ENCODE measurements around the gene NTRK3. TPM values are rescaled to one million over a fixed set of nuclear protein-coding genes. Genes with fewer than 3 reads are reported as not detected.

Gene NTRK3
- total RNA-seq, 5 donors from 2014 or later (not counting 1 experiment from before 2014, with no cell fraction given): not detected

DNA sequence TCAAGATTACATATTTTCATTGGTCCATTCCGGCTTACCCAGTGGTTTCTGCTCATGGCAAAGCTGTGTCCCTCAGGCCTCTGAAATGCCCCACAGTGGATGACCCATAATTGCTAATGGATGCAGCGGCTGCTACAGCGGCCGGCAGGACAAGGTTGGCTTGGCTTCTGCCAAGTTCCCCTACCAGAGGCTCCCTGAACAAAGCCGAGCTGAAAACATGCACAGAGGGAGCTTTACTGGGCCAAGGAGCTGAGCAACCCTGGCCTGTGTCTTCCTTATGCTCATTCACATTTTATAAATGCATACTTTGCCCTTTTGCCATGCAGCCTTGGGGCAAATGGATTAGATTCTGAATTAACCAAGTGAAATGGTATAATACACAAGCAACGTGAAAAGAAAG lies 150.5 kb downstream of the NTRK3 start:
- ChIA-PET POLR2A (no interaction called here), CTCF (no interaction called here)
- Mint-ChIP-seq H3K36me3 (no peaks in the 10 kb centered on the region), H3K4me1 (no peaks in the 10 kb centered on the region), H3K9me3 (no peaks in the 10 kb centered on the region), H3K27ac (no peak overlapping the region), H3K27me3 (peaks cover 0 to 13% of the 10 kb centered on the region in 2 donors), H3K4me3 (no peak overlapping the region)
- no peak for ATAC-seq (replicated peaks in 1 of 4)
- no peaks in the 10 kb centered on the region for H3K27me3 ChIP-seq (replicated peaks in 1 of 2; ENCODE audit: control insufficient read depth in 2 of 2, extremely low read depth in 1 of 2, insufficient read depth in 2 of 2, low read length in 1 of 2)
- no peak for DNase-seq
- WGBS (ENCODE audit: insufficient coverage): 81% methylated on average over 5 of the region's 6 CpGs
- H3K4me1 ChIP-seq (ENCODE audit: control insufficient read depth in 1 of 2, extremely low read depth in 1 of 2, insufficient read depth in 2 of 2, low read length in 2 of 2): no peaks in the 10 kb centered on the region
- no peak overlapping the region for H3K4me3 ChIP-seq (ENCODE audit: control insufficient read depth in 1 of 2, extremely low read depth in 1 of 2, low read length in 1 of 2)
- no peaks in the 10 kb centered on the region for H3K9me3 ChIP-seq
- no peaks in the 10 kb centered on the region for H3K36me3 ChIP-seq (ENCODE audit: control insufficient read depth in 2 of 2, extremely low read depth in 1 of 2, insufficient read depth in 1 of 2, low read length in 1 of 2)
- no peak overlapping the region for H3K27ac ChIP-seq (ENCODE audit: low read length)

DNA sequence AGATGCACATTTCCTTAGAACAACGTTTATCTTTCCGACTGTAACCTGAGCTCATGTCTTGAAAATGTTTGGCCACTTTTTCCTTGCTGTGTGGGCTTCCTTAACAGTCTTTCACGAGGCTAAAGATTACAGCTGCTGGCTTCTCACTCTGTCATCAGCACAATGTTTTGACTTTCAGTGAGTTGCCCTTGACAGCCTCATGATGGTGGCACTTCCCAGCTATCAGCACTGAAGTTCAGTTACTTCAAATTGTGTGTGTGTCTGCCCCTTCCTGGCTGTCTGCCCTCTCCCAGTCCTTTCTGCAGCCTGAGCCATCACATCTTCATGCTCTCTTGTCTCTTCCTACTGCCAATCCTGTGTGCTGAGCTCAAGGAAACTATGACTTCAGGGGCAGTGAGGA lies 152.2 kb downstream of the NTRK3 start:
- POLR2A ChIA-PET: no interaction called here
- Histone ChIP-seq H3K27me3 (replicated peaks in 1 of 2; ENCODE audit: control insufficient read depth in 2 of 2, extremely low read depth in 1 of 2, insufficient read depth in 2 of 2, low read length in 1 of 2) (no peaks in the 10 kb centered on the region), H3K4me1 (ENCODE audit: control insufficient read depth in 1 of 2, extremely low read depth in 1 of 2, insufficient read depth in 2 of 2, low read length in 2 of 2) (no peaks in the 10 kb centered on the region), H3K36me3 (ENCODE audit: control insufficient read depth in 2 of 2, extremely low read depth in 1 of 2, insufficient read depth in 1 of 2, low read length in 1 of 2) (no peaks in the 10 kb centered on the region), H3K27ac (ENCODE audit: low read length) (no peak overlapping the region), H3K9me3 (no peaks in the 10 kb centered on the region), H3K4me3 (ENCODE audit: control insufficient read depth in 1 of 2, extremely low read depth in 1 of 2, low read length in 1 of 2) (no peak overlapping the region)
- H3K36me3 Mint-ChIP-seq: no peaks in the 10 kb centered on the region
- H3K9me3 Mint-ChIP-seq: no peaks in the 10 kb centered on the region
- no peak for DNase-seq
- peaks cover 0 to 13% of the 10 kb centered on the region in 2 donors for H3K27me3 Mint-ChIP-seq
- WGBS (ENCODE audit: insufficient coverage): 64% methylated on average over 3 of the region's 3 CpGs
- H3K4me3 Mint-ChIP-seq: no peak overlapping the region
- H3K27ac Mint-ChIP-seq: no peak overlapping the region
- CTCF ChIA-PET: no interaction called here
- ATAC-seq (replicated peaks in 1 of 4): no peak
- no peaks in the 10 kb centered on the region for H3K4me1 Mint-ChIP-seq

DNA sequence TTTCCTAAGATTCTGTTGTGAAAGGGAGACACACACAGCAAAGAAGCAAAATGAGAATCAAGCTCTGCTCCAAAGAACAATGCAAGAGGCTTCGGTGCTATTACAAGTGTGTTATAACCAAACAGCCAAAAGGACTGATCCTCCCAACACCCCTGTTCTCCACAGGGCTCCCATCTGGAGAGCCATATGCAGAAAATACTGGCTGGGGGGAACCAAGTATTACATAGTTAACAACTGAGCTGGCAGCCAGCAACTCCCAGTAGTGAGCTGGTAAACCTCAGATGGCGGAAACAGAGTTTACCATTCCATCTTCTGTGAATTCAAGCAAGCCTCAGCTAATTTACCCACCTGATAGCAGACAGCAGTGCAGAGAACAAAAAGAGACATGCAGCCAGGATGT lies 156.4 kb downstream of the NTRK3 start:
- Mint-ChIP-seq H3K27ac (no peak overlapping the region), H3K27me3 (peaks cover 0 to 3% of the 10 kb centered on the region in 2 donors), H3K9me3 (no peaks in the 10 kb centered on the region), H3K4me3 (no peak overlapping the region), H3K36me3 (no peaks in the 10 kb centered on the region), H3K4me1 (no peaks in the 10 kb centered on the region)
- ChIA-PET CTCF (no interaction called here), POLR2A (no interaction called here)
- WGBS (ENCODE audit: insufficient coverage): 86% methylated on average over 2 of the region's 2 CpGs
- H3K4me3 ChIP-seq (ENCODE audit: control insufficient read depth in 1 of 2, extremely low read depth in 1 of 2, low read length in 1 of 2): no peak overlapping the region
- no peaks in the 10 kb centered on the region for H3K9me3 ChIP-seq
- no peak for ATAC-seq (replicated peaks in 1 of 4)
- DNase-seq: no peak
- no peaks in the 10 kb centered on the region for H3K27me3 ChIP-seq (replicated peaks in 1 of 2; ENCODE audit: control insufficient read depth in 2 of 2, extremely low read depth in 1 of 2, insufficient read depth in 2 of 2, low read length in 1 of 2)
- no peak overlapping the region for H3K27ac ChIP-seq (ENCODE audit: low read length)
- no peaks in the 10 kb centered on the region for H3K4me1 ChIP-seq (ENCODE audit: control insufficient read depth in 1 of 2, extremely low read depth in 1 of 2, insufficient read depth in 2 of 2, low read length in 2 of 2)
- no peaks in the 10 kb centered on the region for H3K36me3 ChIP-seq (ENCODE audit: control insufficient read depth in 2 of 2, extremely low read depth in 1 of 2, insufficient read depth in 1 of 2, low read length in 1 of 2)

DNA sequence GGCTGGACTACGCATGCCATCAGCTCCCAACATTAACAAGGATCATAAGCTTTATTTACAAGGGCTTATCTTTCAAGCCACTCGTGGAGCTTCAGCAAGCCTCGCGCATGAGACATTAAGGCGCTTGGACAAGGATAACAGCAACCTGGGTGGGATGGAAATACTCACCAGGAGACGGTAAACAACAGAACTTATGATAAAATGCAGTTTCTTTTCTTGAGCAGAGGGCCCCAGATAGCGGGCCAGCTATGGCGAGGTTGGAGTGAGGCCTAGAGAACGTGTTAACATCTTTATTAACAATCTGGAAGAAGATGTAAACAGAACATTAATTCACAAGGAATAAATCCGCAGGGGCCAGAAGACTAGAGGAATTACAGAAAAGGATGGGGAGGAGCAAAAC lies 158.2 kb downstream of the NTRK3 start:
- 60% methylated on average over 1 of the region's 10 CpGs for WGBS (ENCODE audit: insufficient coverage)

DNA sequence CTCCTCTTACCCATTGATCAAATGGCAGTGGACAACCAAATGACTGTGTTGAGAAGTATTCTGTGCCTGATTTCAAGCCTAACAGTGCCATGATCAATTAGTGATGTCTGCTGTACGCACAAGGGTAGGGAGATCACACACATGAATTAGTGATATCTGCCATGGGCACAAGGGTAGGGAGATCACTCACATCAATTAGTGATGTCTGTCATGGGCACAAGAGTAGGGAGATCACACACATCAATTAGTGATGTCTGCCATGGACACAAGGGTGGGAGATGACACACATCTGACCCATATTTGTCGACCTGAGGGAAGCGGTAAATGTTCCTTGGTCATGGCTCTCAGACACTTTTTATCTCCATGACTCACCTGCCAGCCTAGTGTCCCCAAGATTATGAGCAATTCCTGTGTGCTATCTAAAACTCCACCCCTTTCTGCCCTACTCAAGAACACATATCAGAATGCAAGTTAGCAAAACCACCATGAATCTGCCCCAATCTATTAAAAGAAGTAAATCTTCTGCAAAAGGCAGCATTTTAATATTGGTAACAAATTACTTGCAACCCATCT lies 165.0 kb downstream of the NTRK3 start:
- H3K4me3 ChIP-seq (ENCODE audit: control insufficient read depth in 1 of 2, extremely low read depth in 1 of 2, low read length in 1 of 2): no peak overlapping the region
- ChIA-PET CTCF (no interaction called here), POLR2A (no interaction called here)
- H3K9me3 ChIP-seq: no peaks in the 10 kb centered on the region
- H3K27me3 Mint-ChIP-seq: peaks cover 3 to 5% of the 10 kb centered on the region in 2 donors
- H3K27ac ChIP-seq (ENCODE audit: low read length): no peak overlapping the region
- ATAC-seq (replicated peaks in 1 of 4): no peak
- no peak for DNase-seq
- H3K4me3 Mint-ChIP-seq: no peak overlapping the region
- 80% methylated on average over 2 of the region's 3 CpGs for WGBS (ENCODE audit: insufficient coverage)
- H3K36me3 ChIP-seq (ENCODE audit: control insufficient read depth in 2 of 2, extremely low read depth in 1 of 2, insufficient read depth in 1 of 2, low read length in 1 of 2): no peaks in the 10 kb centered on the region
- no peaks in the 10 kb centered on the region for H3K4me1 Mint-ChIP-seq
- peaks cover 0 to 4% (median 0%) of the 10 kb centered on the region in 3 donors for H3K9me3 Mint-ChIP-seq
- H3K27me3 ChIP-seq (replicated peaks in 1 of 2; ENCODE audit: control insufficient read depth in 2 of 2, extremely low read depth in 1 of 2, insufficient read depth in 2 of 2, low read length in 1 of 2): peaks cover 0 to 12% of the 10 kb centered on the region in 2 experiments
- no peaks in the 10 kb centered on the region for H3K36me3 Mint-ChIP-seq
- H3K4me1 ChIP-seq (ENCODE audit: control insufficient read depth in 1 of 2, extremely low read depth in 1 of 2, insufficient read depth in 2 of 2, low read length in 2 of 2): no peaks in the 10 kb centered on the region
- no peak overlapping the region for H3K27ac Mint-ChIP-seq

More for the DNA sequence above, 158.2 kb downstream of the NTRK3 start:
- ChIA-PET CTCF (no interaction called here), POLR2A (no interaction called here)
- no peak overlapping the region for H3K4me3 Mint-ChIP-seq
- H3K9me3 Mint-ChIP-seq: no peaks in the 10 kb centered on the region
- H3K36me3 ChIP-seq (ENCODE audit: control insufficient read depth in 2 of 2, extremely low read depth in 1 of 2, insufficient read depth in 1 of 2, low read length in 1 of 2): no peaks in the 10 kb centered on the region
- no peak overlapping the region for H3K4me3 ChIP-seq (ENCODE audit: control insufficient read depth in 1 of 2, extremely low read depth in 1 of 2, low read length in 1 of 2)
- no peaks in the 10 kb centered on the region for H3K27me3 ChIP-seq (replicated peaks in 1 of 2; ENCODE audit: control insufficient read depth in 2 of 2, extremely low read depth in 1 of 2, insufficient read depth in 2 of 2, low read length in 1 of 2)
- H3K27ac Mint-ChIP-seq: no peak overlapping the region
- H3K27me3 Mint-ChIP-seq: peaks cover 0 to 3% of the 10 kb centered on the region in 2 donors
- no peak for DNase-seq
- no peaks in the 10 kb centered on the region for H3K9me3 ChIP-seq
- no peak overlapping the region for H3K27ac ChIP-seq (ENCODE audit: low read length)
- ATAC-seq (replicated peaks in 1 of 4): no peak
- H3K36me3 Mint-ChIP-seq: no peaks in the 10 kb centered on the region
- no peaks in the 10 kb centered on the region for H3K4me1 Mint-ChIP-seq
- no peaks in the 10 kb centered on the region for H3K4me1 ChIP-seq (ENCODE audit: control insufficient read depth in 1 of 2, extremely low read depth in 1 of 2, insufficient read depth in 2 of 2, low read length in 2 of 2)

DNA sequence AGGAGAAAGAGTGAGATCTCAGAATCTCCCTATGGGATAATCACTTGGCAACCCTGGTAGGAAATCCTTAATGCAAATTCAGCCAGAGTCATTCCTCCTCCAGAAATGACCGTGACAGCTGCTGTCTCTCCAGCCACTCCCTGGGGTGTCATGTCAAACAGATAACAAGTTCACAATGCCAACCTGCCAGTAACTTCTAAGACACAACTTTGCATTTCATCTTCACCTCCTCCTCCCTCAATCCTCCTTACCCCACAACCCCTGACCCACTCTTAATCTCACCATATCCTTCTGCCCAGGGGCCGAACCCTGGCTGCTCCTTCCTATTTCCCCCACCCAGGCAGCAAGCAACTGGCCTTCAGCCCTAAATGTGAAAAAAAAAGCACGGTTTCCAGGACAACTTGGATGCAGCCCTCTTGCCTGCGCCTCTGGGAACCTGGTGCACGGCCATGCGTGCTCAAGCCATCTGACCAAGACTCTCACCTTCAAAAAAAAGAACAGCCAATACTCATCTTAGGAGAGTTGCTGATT lies 166.0 kb downstream of the NTRK3 start:
- H3K27ac ChIP-seq (ENCODE audit: low read length): no peak overlapping the region
- H3K27me3 ChIP-seq (replicated peaks in 1 of 2; ENCODE audit: control insufficient read depth in 2 of 2, extremely low read depth in 1 of 2, insufficient read depth in 2 of 2, low read length in 1 of 2): peaks cover 0 to 12% of the 10 kb centered on the region in 2 experiments
- DNase-seq (no peak), ATAC-seq (replicated peaks in 1 of 4) (no peak)
- Mint-ChIP-seq H3K4me3 (no peak overlapping the region), H3K4me1 (no peaks in the 10 kb centered on the region), H3K36me3 (no peaks in the 10 kb centered on the region), H3K27ac (no peak overlapping the region), H3K9me3 (peaks cover 0 to 4% (median 0%) of the 10 kb centered on the region in 3 donors), H3K27me3 (peaks cover 5 to 6% of the 10 kb centered on the region in 2 donors)
- ChIA-PET CTCF (no interaction called here), POLR2A (no interaction called here)
- H3K4me3 ChIP-seq (ENCODE audit: control insufficient read depth in 1 of 2, extremely low read depth in 1 of 2, low read length in 1 of 2): no peak overlapping the region
- 40% methylated on average over 2 of the region's 6 CpGs for WGBS (ENCODE audit: insufficient coverage)
- no peaks in the 10 kb centered on the region for H3K9me3 ChIP-seq
- no peaks in the 10 kb centered on the region for H3K4me1 ChIP-seq (ENCODE audit: control insufficient read depth in 1 of 2, extremely low read depth in 1 of 2, insufficient read depth in 2 of 2, low read length in 2 of 2)
- H3K36me3 ChIP-seq (ENCODE audit: control insufficient read depth in 2 of 2, extremely low read depth in 1 of 2, insufficient read depth in 1 of 2, low read length in 1 of 2): no peaks in the 10 kb centered on the region

DNA sequence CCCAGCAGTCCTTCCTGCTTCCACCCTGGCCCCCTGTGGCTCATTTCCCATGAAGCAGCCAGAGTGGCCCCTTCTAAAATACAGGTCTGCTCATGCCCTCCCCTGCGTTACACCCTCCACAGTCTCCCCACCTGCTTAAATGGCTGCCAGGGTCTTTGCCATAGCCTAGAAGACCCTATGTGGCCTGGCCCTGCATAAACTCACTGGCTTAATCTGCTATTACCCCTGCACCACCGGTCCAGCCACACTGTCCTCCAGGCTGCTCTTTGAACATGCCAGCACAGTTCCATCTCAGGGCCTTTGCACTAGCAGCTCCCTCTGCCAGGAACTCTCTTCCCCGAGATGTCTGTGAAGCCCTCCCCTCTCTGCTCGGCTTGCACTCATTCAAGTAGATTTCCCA lies 166.8 kb downstream of the NTRK3 start:
- no peak for DNase-seq
- Histone ChIP-seq H3K27ac (ENCODE audit: low read length) (no peak overlapping the region), H3K27me3 (replicated peaks in 1 of 2; ENCODE audit: control insufficient read depth in 2 of 2, extremely low read depth in 1 of 2, insufficient read depth in 2 of 2, low read length in 1 of 2) (peaks cover 0 to 12% of the 10 kb centered on the region in 2 experiments), H3K4me3 (ENCODE audit: control insufficient read depth in 1 of 2, extremely low read depth in 1 of 2, low read length in 1 of 2) (no peak overlapping the region), H3K36me3 (ENCODE audit: control insufficient read depth in 2 of 2, extremely low read depth in 1 of 2, insufficient read depth in 1 of 2, low read length in 1 of 2) (no peaks in the 10 kb centered on the region), H3K4me1 (ENCODE audit: control insufficient read depth in 1 of 2, extremely low read depth in 1 of 2, insufficient read depth in 2 of 2, low read length in 2 of 2) (no peaks in the 10 kb centered on the region), H3K9me3 (no peaks in the 10 kb centered on the region)
- Mint-ChIP-seq H3K4me1 (no peaks in the 10 kb centered on the region), H3K27me3 (peaks cover 5 to 6% of the 10 kb centered on the region in 2 donors), H3K4me3 (no peak overlapping the region), H3K9me3 (peaks cover 0 to 4% (median 0%) of the 10 kb centered on the region in 3 donors), H3K27ac (no peak overlapping the region), H3K36me3 (no peaks in the 10 kb centered on the region)
- CTCF ChIA-PET: no interaction called here
- no peak for ATAC-seq (replicated peaks in 1 of 4)
- POLR2A ChIA-PET: no interaction called here
- WGBS (ENCODE audit: insufficient coverage): 80% methylated on average over 3 of the region's 4 CpGs
